Hematopoietic multipotent progenitor cell treated with erythropoietin and hydrocortisone succinate and interleukin-3 and kit ligand, for 4 days (in vitro differentiated cells): ENCODE measurements around the gene S100B.
A peak's percentile ranks its signal among the peaks of the same experiment; 100 is the strongest.
"Not testable (repeated sequence)": the region's sequence is repeated elsewhere in the genome, so short reads cannot be mapped to it uniquely, and the experiment has no call there.

Experiments used
- DNase-seq: peaks from one replicate; pipeline ENCODE4 v3.0.0-alpha.2; 2015

Gene S100B

DNA sequence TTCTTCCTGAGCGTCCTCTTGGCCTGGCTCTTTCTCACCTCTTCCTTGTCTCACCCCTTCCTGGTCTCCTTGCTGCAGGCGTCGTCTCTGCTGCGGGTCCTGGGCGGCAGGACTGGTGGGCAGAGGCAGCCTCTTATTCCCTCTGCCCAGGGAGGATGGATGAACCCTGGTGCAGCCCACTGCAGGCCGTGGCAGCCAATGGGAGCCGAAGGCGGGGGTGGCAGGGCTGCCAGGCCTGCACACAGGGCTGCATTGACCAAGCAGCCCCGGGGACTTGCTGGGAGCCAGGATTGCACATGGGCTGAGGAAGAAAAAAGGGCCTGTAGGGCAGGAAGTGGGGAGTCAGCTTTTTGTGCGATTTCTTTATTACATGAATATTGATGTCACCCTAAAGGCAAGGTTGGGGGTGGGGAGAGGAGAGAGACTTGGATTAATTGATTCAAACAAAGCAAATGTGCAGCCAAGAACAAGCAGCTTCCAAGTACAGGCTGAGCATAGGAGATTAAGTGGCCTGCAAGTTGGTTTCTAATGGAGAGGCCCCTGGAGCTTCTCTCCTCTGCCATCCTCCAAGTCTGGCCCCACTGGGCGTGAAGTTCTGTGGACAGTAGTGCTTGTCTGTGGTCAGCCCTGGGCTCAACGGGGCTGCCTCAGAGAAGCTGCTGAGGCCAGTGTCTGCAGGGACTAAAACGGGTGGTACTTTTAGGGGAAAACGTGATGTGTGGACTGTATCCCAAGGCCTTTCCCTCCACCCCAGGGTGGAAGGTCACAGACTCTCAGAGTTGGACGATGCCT, at the start of gene S100B:
S100B (minus strand) TSS at position 108 of the 792 bp plus-strand sequence. CDS start 2,667 bp downstream, outside the sequence.
- peak; percentile 51 for DNase-seq

DNA sequence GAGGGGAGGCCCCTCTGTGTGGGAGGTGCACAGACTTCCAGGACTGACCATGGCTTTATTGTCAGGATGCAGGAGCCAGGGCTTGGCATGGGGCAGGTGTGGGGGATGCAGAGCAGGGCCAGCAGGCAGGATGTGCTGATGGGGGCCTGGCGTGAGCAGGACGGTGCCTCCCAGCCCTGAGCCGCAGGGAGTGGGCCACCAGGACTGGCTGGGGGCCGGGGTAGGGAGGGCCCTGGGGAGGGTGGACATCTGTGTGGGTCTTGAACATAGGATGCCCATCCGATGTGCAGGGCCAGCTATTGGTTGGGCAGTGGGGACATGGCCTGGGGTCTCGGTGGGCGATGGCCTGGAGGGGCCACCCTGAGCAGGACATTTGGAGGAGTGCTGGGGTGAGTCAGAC, 46.2 kb upstream of the S100B start:
- DNase-seq, result no peak

- DNase-seq, result no peak
Measured at GRCh38 chr21:46650476-46651098, 45.7 kb upstream of the S100B start.

DNA sequence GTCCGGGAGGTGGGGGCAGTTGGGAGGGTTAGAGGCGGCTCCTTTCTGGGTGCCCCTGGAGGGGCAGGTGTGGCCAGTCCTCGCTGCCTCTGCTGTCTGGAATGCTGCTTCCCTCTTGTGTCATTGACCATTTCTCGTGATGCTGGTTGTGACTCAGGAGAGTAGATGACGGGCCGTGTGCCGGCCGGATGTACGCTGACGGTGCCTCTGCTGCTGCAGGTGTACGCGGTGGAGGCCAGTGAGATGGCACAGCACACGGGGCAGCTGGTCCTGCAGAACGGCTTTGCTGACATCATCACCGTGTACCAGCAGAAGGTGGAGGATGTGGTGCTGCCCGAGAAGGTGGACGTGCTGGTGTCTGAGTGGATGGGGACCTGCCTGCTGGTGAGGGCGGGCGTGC, 44.5 kb upstream of the S100B start:
- DNase-seq, result no peak

- DNase-seq, result no peak
Measured at GRCh38 chr21:46648539-46648938, 43.7 kb upstream of the S100B start.

GRCh38 chr21:46646541-46647154, 41.8 kb upstream of the S100B start:
- DNase-seq, result no peak

- no peak for DNase-seq
Measured at GRCh38 chr21:46645840-46646239, 41.0 kb upstream of the S100B start.

DNA sequence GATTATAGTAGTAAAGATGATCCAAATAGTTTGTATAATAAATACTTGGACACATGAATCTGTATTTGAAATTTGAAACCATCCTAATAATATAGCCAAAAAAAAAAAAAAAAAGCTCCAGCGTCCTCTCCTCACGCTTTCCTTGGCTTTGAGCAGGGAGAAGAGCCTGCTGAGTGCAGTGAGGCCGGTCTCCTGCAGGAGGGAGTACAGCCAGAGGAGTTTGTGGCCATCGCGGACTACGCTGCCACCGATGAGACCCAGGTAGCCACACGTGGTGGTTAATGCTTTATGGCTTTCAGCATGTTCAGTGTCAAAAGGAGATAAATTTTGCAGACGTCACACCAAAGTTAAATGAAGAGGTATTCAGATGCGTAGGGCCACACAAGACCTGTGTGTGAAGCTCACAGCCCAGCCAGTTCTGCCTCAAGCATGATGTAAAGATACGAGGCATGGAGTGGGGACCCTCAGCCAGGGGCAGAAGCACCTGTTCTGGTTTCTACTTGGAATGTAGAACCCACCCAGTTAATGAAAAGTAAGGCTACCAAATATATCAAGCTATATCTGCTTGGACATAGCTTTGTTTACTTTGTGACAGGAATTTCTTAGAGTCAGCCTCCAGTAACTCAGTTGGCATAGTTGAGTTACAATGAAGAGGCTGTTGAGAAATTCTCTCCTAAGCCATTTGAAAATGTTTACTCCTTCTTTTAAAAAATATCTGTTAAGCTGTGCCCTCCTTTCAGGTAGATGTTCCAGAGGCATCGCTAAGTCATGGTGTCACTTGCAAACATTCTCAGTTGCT, 38.7 kb upstream of the S100B start:
- DNase-seq, result no peak

- no peak for DNase-seq
Measured at GRCh38 chr21:46641656-46642055, 36.8 kb upstream of the S100B start.

GRCh38 chr21:46639489-46640386, 34.9 kb upstream of the S100B start:
- peak; percentile 75 for DNase-seq

GRCh38 chr21:46637952-46638746, 33.3 kb upstream of the S100B start:
- DNase-seq, result peak; percentile 68

- no peak for DNase-seq
Measured at GRCh38 chr21:46636550-46637285, 31.8 kb upstream of the S100B start.

GRCh38 chr21:46636181-46636512, 31.3 kb upstream of the S100B start:
- DNase-seq, result no peak

GRCh38 chr21:46635324-46636180, 30.7 kb upstream of the S100B start, which contains the start of gene PRMT2:
TSS of gene PRMT2 (plus strand) at chr21:46635674. CDS start at chr21:46636952, 1,278 bp downstream.
- DNase-seq, result peak; percentile 98

- peak; percentile 95 for DNase-seq
Measured at GRCh38 chr21:46634966-46635323, 30.1 kb upstream of the S100B start.

- DNase-seq, result no peak
Measured at GRCh38 chr21:46634427-46634826, 29.5 kb upstream of the S100B start.

GRCh38 chr21:46633566-46633965, 28.7 kb upstream of the S100B start:
- DNase-seq, result no peak

GRCh38 chr21:46630915-46631314, 26.0 kb upstream of the S100B start:
- not testable (repeated sequence) for DNase-seq

GRCh38 chr21:46628868-46629267, 24.0 kb upstream of the S100B start:
- DNase-seq, result no peak

- DNase-seq, result no peak
Measured at GRCh38 chr21:46627726-46628125, 22.8 kb upstream of the S100B start.
